GM23338 (cell line): ENCODE data around the gene HS3ST1. TPM values are rescaled to one million over a fixed set of nuclear protein-coding genes. Genes with fewer than 3 reads are reported as not detected.

ENCODE experiments used
- ATAC-seq: fragments of 200-7000 bp; cut with Tn5 transposase; 3 replicates; pipeline ENCODE4 v1.9.1; 2020
- DNase-seq: peaks from one replicate; pipeline ENCODE4 v3.0.0-alpha.2; 2015; ENCODE audit warnings: low spot score
- H2AFZ ChIP-seq: fragments of 200-600 bp; sonication (generic); 2 replicates; pipeline ENCODE4 v1.8.0; 2016; ENCODE audit warnings: antibody characterized with exemption, mild to moderate bottlenecking, moderate library complexity
- H3F3A ChIP-seq: fragments of 200-600 bp; sonication (generic); replicated peaks from 2 replicates; pipeline ENCODE4 v1.8.0; 2017; ENCODE audit warnings: antibody characterized with exemption, mixed run types, low read depth
- H3K27ac ChIP-seq: fragments of 200-600 bp; sonication (generic); 2 replicates; pipeline ENCODE4 v1.6.1; 2016; ENCODE audit warnings: low read depth
- H3K27me3 ChIP-seq: fragments of 200-600 bp; sonication (generic); 2 replicates; pipeline ENCODE4 v1.8.0; 2016; ENCODE audit warnings: mild to moderate bottlenecking, mixed run types, moderate library complexity; ENCODE audit not compliant: insufficient read depth
- H3K36me3 ChIP-seq: fragments of 200-600 bp; sonication (generic); 2 replicates; pipeline ENCODE4 v1.8.0; 2016; ENCODE audit warnings: mild to moderate bottlenecking; ENCODE audit not compliant: insufficient read depth
- H3K4me1 ChIP-seq: fragments of 200-600 bp; sonication (generic); 2 replicates; pipeline ENCODE4 v1.8.0; 2016; ENCODE audit warnings: mild to moderate bottlenecking, moderate library complexity; ENCODE audit not compliant: insufficient read depth
- H3K4me2 ChIP-seq: fragments of 200-600 bp; sonication (generic); 2 replicates; pipeline ENCODE4 v1.7.1; 2017; ENCODE audit warnings: mixed run types
- H3K4me3 ChIP-seq: fragments of 200-600 bp; sonication (generic); 2 replicates; pipeline ENCODE4 v1.6.1; 2016; ENCODE audit warnings: mixed run types
- H3K79me2 ChIP-seq: fragments of 200-600 bp; sonication (generic); replicated peaks from 2 replicates; pipeline ENCODE4 v1.8.0; 2017; ENCODE audit warnings: mild to moderate bottlenecking; ENCODE audit not compliant: insufficient read depth
- H3K9me2 ChIP-seq: fragments of 200-600 bp; sonication (generic); 2 replicates; pipeline ENCODE4 v1.8.0; 2017; ENCODE audit not compliant: insufficient read depth
- H4K20me1 ChIP-seq: fragments of 200-600 bp; sonication (generic); replicated peaks from 2 replicates; pipeline ENCODE4 v1.8.0; 2017; ENCODE audit warnings: mild to moderate bottlenecking; ENCODE audit not compliant: insufficient read depth
- H3K27ac Mint-ChIP-seq: 2 replicates; pipeline ENCODE4 v1.8.0; 2020; ENCODE audit warnings: inconsistent platforms, mild to moderate bottlenecking, moderate library complexity, mixed read lengths
- H3K27me3 Mint-ChIP-seq: 3 replicates; pipeline ENCODE4 v1.8.0; 2022; ENCODE audit warnings: low read depth, mild to moderate bottlenecking, moderate library complexity, mixed read lengths, inconsistent platforms; ENCODE audit not compliant: insufficient read depth, poor library complexity
- H3K36me3 Mint-ChIP-seq: 3 replicates; pipeline ENCODE4 v1.8.0; 2021; ENCODE audit warnings: low read depth, mild to moderate bottlenecking, inconsistent platforms, moderate library complexity, mixed read lengths
- H3K4me1 Mint-ChIP-seq: 3 replicates; pipeline ENCODE4 v1.8.0; 2020; ENCODE audit warnings: mild to moderate bottlenecking, inconsistent platforms, mixed read lengths
- H3K4me3 Mint-ChIP-seq: 3 replicates; pipeline ENCODE4 v1.8.0; 2021; ENCODE audit warnings: moderate library complexity, mild to moderate bottlenecking, inconsistent platforms, mixed read lengths
- H3K9me3 Mint-ChIP-seq: 3 replicates; pipeline ENCODE4 v1.8.0; 2020; ENCODE audit warnings: moderate library complexity, mild to moderate bottlenecking, inconsistent platforms, mixed read lengths
- CREB1 ChIP-seq: fragments of 250-450 bp; sonication (Bioruptor Pico); IDR thresholded peaks from 2 replicates; pipeline ENCODE4 v1.5.0; 2020; ENCODE audit warnings: low read depth, mild to moderate bottlenecking, moderate library complexity
- EZH2 ChIP-seq: fragments of 200-600 bp; sonication (generic); IDR thresholded peaks from one replicate; pipeline ENCODE4 v1.8.0; 2017; ENCODE audit warnings: antibody characterized with exemption, mild to moderate bottlenecking, low read depth; ENCODE audit not compliant: unreplicated experiment
- EZH2phosphoT487 ChIP-seq: fragments of 200-600 bp; sonication (generic); IDR thresholded peaks from one replicate; pipeline ENCODE4 v1.8.1; 2018; ENCODE audit warnings: antibody characterized with exemption; ENCODE audit not compliant: unreplicated experiment
- JUNB ChIP-seq: IDR thresholded peaks from one replicate; pipeline ENCODE4 v1.6.1; 2016; ENCODE audit warnings: antibody characterized with exemption; ENCODE audit not compliant: unreplicated experiment
- NANOG ChIP-seq: IDR thresholded peaks from 2 replicates; pipeline ENCODE4 v1.6.1; 2016; ENCODE audit warnings: antibody characterized with exemption, borderline replicate concordance
- STAT1 ChIP-seq: IDR thresholded peaks from one replicate; pipeline ENCODE4 v1.6.1; 2016; ENCODE audit warnings: antibody characterized with exemption; ENCODE audit not compliant: unreplicated experiment
- ZNF114 ChIP-seq: fragments of 250-450 bp; sonication (Bioruptor Pico); IDR thresholded peaks from 2 replicates; pipeline ENCODE4 v1.5.0; 2020; ENCODE audit warnings: mild to moderate bottlenecking, moderate library complexity
- polyA plus RNA-seq: library from polyadenylated mRNA; unstranded; fragments of >200 nt; fragmentation: Nextera tagmentation; extraction: Ambion mirVana; gene quantifications from 2 replicates; pipeline ENCODE4 v1.2.1, GENCODE V29; 2016
- total RNA-seq: library from RNA; depleted of rRNA; stranded (reverse); fragments of >200 nt; shearing (Covaris generic); gene quantifications from 2 replicates; pipeline ENCODE4 v1.2.3, GENCODE V29; 2014
- TF ChIP-seq, protein P1 (sequence below): IDR thresholded peaks from one replicate; pipeline ENCODE4 v1.6.1; 2018; ENCODE audit warnings: antibody characterized with exemption; ENCODE audit not compliant: unreplicated experiment
- TF ChIP-seq, protein P2 (sequence below): IDR thresholded peaks from 2 replicates; pipeline ENCODE4 v1.6.1; 2016; ENCODE audit warnings: antibody characterized with exemption
- TF ChIP-seq, protein P3 (sequence below), 2 experiments: fragments of 200-600 bp in 1 of 2; sonication (generic) in 1 of 2; conservative IDR thresholded peaks; 2 replicates each; pipeline versions ENCODE4 v1.5.1 to v1.6.1; 2016 to 2017; ENCODE audit warnings: antibody characterized with exemption in 2 of 2, low read depth in 2 of 2, mild to moderate bottlenecking in 2 of 2, moderate library complexity in 1 of 2

Gene HS3ST1
- total and polyA plus RNA-seq, 2 experiments from 2014 or later, result 0.94 to 1.3 TPM

DNA sequence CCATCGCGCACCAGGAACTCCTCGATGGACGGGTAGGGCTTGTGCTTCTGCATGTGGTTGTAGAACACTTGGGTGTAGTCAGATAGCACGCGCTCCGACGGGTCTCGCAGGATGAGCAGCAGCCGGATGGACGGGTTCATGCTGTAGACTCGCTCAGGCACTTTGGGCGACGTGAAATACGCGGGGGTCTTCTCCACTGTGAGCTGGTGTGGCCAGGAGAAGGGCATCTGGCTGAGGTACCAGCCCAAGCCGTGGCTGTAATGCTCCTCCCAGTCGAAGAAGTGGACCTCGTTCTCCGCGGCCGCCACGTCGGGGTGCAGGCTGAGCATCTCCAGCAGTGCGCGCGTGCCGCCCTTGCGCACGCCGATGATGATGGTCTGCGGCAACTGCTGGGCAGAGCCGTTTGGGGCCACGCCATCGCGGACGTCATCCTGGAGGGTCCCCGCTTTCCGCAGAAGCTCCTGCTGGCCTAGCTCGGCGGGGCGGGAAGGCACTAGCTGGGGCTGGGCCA lies 29.2 kb downstream of the HS3ST1 start:
- Histone ChIP-seq H3K9me2 (no peaks in the 10 kb centered on the region), H3K27me3 (no peaks in the 10 kb centered on the region), H3K4me1 (no peaks in the 10 kb centered on the region), H3K27ac (no peak overlapping the region), H3K4me2 (no peak overlapping the region), H3F3A (no peaks in the 10 kb centered on the region), H4K20me1 (no peaks in the 10 kb centered on the region), H3K4me3 (no peak overlapping the region), H2AFZ (no peak overlapping the region), H3K36me3 (no peaks in the 10 kb centered on the region), H3K79me2 (no peaks in the 10 kb centered on the region)
- TF ChIP-seq NANOG (no peak), CREB1 (CRISPR knock-in tag) (no peak), EZH2 (no peak), EZH2phosphoT487 (no peak), ZNF114 (CRISPR knock-in tag) (no peak), STAT1 (no peak), JUNB (no peak)
- TF ChIP-seq, protein P1, sequence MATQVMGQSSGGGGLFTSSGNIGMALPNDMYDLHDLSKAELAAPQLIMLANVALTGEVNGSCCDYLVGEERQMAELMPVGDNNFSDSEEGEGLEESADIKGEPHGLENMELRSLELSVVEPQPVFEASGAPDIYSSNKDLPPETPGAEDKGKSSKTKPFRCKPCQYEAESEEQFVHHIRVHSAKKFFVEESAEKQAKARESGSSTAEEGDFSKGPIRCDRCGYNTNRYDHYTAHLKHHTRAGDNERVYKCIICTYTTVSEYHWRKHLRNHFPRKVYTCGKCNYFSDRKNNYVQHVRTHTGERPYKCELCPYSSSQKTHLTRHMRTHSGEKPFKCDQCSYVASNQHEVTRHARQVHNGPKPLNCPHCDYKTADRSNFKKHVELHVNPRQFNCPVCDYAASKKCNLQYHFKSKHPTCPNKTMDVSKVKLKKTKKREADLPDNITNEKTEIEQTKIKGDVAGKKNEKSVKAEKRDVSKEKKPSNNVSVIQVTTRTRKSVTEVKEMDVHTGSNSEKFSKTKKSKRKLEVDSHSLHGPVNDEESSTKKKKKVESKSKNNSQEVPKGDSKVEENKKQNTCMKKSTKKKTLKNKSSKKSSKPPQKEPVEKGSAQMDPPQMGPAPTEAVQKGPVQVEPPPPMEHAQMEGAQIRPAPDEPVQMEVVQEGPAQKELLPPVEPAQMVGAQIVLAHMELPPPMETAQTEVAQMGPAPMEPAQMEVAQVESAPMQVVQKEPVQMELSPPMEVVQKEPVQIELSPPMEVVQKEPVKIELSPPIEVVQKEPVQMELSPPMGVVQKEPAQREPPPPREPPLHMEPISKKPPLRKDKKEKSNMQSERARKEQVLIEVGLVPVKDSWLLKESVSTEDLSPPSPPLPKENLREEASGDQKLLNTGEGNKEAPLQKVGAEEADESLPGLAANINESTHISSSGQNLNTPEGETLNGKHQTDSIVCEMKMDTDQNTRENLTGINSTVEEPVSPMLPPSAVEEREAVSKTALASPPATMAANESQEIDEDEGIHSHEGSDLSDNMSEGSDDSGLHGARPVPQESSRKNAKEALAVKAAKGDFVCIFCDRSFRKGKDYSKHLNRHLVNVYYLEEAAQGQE, result no peak
- TF ChIP-seq, protein P2, sequence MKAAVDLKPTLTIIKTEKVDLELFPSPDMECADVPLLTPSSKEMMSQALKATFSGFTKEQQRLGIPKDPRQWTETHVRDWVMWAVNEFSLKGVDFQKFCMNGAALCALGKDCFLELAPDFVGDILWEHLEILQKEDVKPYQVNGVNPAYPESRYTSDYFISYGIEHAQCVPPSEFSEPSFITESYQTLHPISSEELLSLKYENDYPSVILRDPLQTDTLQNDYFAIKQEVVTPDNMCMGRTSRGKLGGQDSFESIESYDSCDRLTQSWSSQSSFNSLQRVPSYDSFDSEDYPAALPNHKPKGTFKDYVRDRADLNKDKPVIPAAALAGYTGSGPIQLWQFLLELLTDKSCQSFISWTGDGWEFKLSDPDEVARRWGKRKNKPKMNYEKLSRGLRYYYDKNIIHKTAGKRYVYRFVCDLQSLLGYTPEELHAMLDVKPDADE, result no peak
- TF ChIP-seq, protein P3, sequence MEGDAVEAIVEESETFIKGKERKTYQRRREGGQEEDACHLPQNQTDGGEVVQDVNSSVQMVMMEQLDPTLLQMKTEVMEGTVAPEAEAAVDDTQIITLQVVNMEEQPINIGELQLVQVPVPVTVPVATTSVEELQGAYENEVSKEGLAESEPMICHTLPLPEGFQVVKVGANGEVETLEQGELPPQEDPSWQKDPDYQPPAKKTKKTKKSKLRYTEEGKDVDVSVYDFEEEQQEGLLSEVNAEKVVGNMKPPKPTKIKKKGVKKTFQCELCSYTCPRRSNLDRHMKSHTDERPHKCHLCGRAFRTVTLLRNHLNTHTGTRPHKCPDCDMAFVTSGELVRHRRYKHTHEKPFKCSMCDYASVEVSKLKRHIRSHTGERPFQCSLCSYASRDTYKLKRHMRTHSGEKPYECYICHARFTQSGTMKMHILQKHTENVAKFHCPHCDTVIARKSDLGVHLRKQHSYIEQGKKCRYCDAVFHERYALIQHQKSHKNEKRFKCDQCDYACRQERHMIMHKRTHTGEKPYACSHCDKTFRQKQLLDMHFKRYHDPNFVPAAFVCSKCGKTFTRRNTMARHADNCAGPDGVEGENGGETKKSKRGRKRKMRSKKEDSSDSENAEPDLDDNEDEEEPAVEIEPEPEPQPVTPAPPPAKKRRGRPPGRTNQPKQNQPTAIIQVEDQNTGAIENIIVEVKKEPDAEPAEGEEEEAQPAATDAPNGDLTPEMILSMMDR (conservative IDR thresholded peaks at IDR 0.05; ENCODE audit: low read depth in 2 of 2), result no peak
- ATAC-seq (no peak), DNase-seq (no peak)
- Mint-ChIP-seq H3K27ac (no peak overlapping the region), H3K36me3 (peaks cover 7% of the 10 kb centered on the region; the same call in 1 of the 3 replicates), H3K9me3 (no peaks in the 10 kb centered on the region; the same call in 2 of the 3 replicates), H3K4me1 (peaks cover 12% of the 10 kb centered on the region), H3K4me3 (no peak overlapping the region), H3K27me3 (peaks cover 2% of the 10 kb centered on the region)
